PC-9 (cell line): Measurements from ENCODE around the gene ZNF764. TPM values are rescaled to one million over a fixed set of nuclear protein-coding genes. Genes with fewer than 3 reads are reported as not detected.
A peak's percentile ranks its signal among the peaks of the same experiment; 100 is the strongest.

Experiments used
- BruUV-seq: library from RNA; stranded (reverse); fragments of 400-500 nt; replicated peaks from 2 replicates; lab custom pipeline; 2021; lab: Mats Ljungman, UMichigan
- CTCF ChIA-PET: fragments of 300-600 bp; sonication (Branson Sonifier 250); formaldehyde crosslinking; loops from one replicate; lab custom pipeline; 2022; ENCODE audit warnings: antibody characterized with exemption; lab: Charles Lee
- POLR2A ChIA-PET: fragments of 300-600 bp; sonication (Branson Sonifier 250); formaldehyde crosslinking; loops from one replicate; lab custom pipeline; 2022; ENCODE audit warnings: antibody characterized with exemption; ENCODE audit not compliant: unreplicated experiment; lab: Charles Lee
- DNase-seq, 2 experiments: peaks; one replicate each; pipeline versions ENCODE4 v3.0.0 to v3.0.0-alpha.2; 2015 to 2022; ENCODE audit warnings: mixed read lengths in 1 of 2
- H2AFZ ChIP-seq: fragments of 200-600 bp; sonication (generic); 2 replicates; pipeline ENCODE4 v1.8.1; 2017; ENCODE audit warnings: antibody characterized with exemption
- H3F3A ChIP-seq: fragments of 200-600 bp; sonication (generic); 2 replicates; pipeline ENCODE4 v1.8.1; 2017; ENCODE audit warnings: antibody characterized with exemption, mild to moderate bottlenecking, low read depth; ENCODE audit not compliant: insufficient read depth
- H3K27ac ChIP-seq: fragments of 200-600 bp; sonication (generic); 2 replicates; pipeline ENCODE4 v1.6.1; 2016; ENCODE audit warnings: mixed run types
- H3K27me3 ChIP-seq: fragments of 200-600 bp; sonication (generic); 2 replicates; pipeline ENCODE4 v1.6.1; 2016; ENCODE audit warnings: low read depth, mixed run types; ENCODE audit not compliant: insufficient read depth
- H3K36me3 ChIP-seq: fragments of 200-600 bp; sonication (generic); 2 replicates; pipeline ENCODE4 v1.6.1; 2016; ENCODE audit warnings: low read depth, mixed run types
- H3K4me1 ChIP-seq: fragments of 200-600 bp; sonication (generic); replicated peaks from 2 replicates; pipeline ENCODE4 v1.6.1; 2016; ENCODE audit warnings: mixed run types; ENCODE audit not compliant: insufficient read depth
- H3K4me2 ChIP-seq: fragments of 200-600 bp; sonication (generic); 2 replicates; pipeline ENCODE4 v1.6.1; 2017; ENCODE audit warnings: mixed run types
- H3K4me3 ChIP-seq: fragments of 200-600 bp; sonication (generic); 2 replicates; pipeline ENCODE4 v1.6.1; 2016; ENCODE audit warnings: mixed run types
- H3K79me2 ChIP-seq: fragments of 200-600 bp; sonication (generic); 2 replicates; pipeline ENCODE4 v1.6.1; 2017; ENCODE audit warnings: low read depth, mixed run types
- H3K9me2 ChIP-seq: fragments of 200-600 bp; sonication (generic); 2 replicates; pipeline ENCODE4 v1.8.1; 2017; ENCODE audit warnings: mild to moderate bottlenecking; ENCODE audit not compliant: insufficient read depth
- H3K9me3 ChIP-seq: fragments of 200-600 bp; sonication (generic); 2 replicates; pipeline ENCODE4 v1.8.1; 2016; ENCODE audit warnings: low read depth; ENCODE audit not compliant: insufficient read depth
- H4K20me1 ChIP-seq: fragments of 200-600 bp; sonication (generic); 2 replicates; pipeline ENCODE4 v1.8.1; 2017; ENCODE audit not compliant: insufficient read depth
- CTCF ChIP-seq: fragments of 200-600 bp; sonication (generic); conservative IDR thresholded peaks from 2 replicates; pipeline ENCODE4 v1.6.1; 2017; ENCODE audit warnings: mixed run types, antibody characterized with exemption, mild to moderate bottlenecking, moderate library complexity
- EZH2 ChIP-seq: fragments of 200-600 bp; sonication (generic); IDR thresholded peaks from 2 replicates; pipeline ENCODE4 v1.8.0; 2017; ENCODE audit warnings: antibody characterized with exemption, low read depth
- intact Hi-C: fragments of 100-400 bp; cut with micrococcal nuclease; formaldehyde crosslinking; loops from one replicate; pipeline ENCODE4 v1.10.0; 2022; ENCODE audit not compliant: unreplicated experiment
- total RNA-seq: library from RNA; stranded (reverse); gene quantifications from 2 replicates; pipeline ENCODE4 v1.2.3, GENCODE V29; 2021

ZNF764 gene
- total RNA-seq, 1 experiment from 2014 or later: 12.3 TPM

GRCh38 chr16:30570636-30571444 lies 12.7 kb upstream of the ZNF764 start:
- Histone ChIP-seq H3K36me3 (no peaks in the 10 kb centered on the region), H3F3A (peaks cover 49% of the 10 kb centered on the region), H3K4me2 (peak overlapping the region; percentile 98), H3K79me2 (0 out of 2 replicates have a peak, but pooled peaks cover 4% of the 10 kb centered on the region), H3K4me1 (peaks cover 40% of the 10 kb centered on the region), H2AFZ (peak overlapping the region; percentile 81), H3K9me2 (no peaks in the 10 kb centered on the region), H3K27ac (peak overlapping the region; percentile 61), H3K27me3 (no peaks in the 10 kb centered on the region), H3K9me3 (no peaks in the 10 kb centered on the region), H3K4me3 (peak overlapping the region; percentile 89), H4K20me1 (no peaks in the 10 kb centered on the region)
- TF ChIP-seq EZH2 (no peak), CTCF (no peak)
- ChIA-PET POLR2A (interaction anchor here (0.6 to 1.3 kb wide), 2 partner anchors 11 to 13 kb away, joined by 3 to 4 read pairs; partner anchors contain the start of gene ZNF764), CTCF (no interaction called here)
- DNase-seq: no peak
- TSS peak; percentile 23 for BruUV-seq
- intact Hi-C loops: loop anchor here (1.0 kb wide), 1 partner anchor 14 kb away; the partner anchor contains the start of gene ZNF785

GRCh38 chr16:30569746-30570635 lies 11.8 kb upstream of the ZNF764 start:
- H3K36me3 ChIP-seq: no peaks in the 10 kb centered on the region
- intact Hi-C loops: no loop called here
- peak overlapping the region; percentile 98 for H3K4me2 ChIP-seq
- TF ChIP-seq CTCF: no peak
- TF ChIP-seq EZH2: no peak
- peaks cover 40% of the 10 kb centered on the region for H3K4me1 ChIP-seq
- H3K79me2 ChIP-seq: 0 out of 2 replicates have a peak, but pooled peaks cover 4% of the 10 kb centered on the region
- no peak for DNase-seq
- H4K20me1 ChIP-seq: no peaks in the 10 kb centered on the region
- no peak overlapping the region for H3K27ac ChIP-seq
- no peak overlapping the region for H2AFZ ChIP-seq
- no peaks in the 10 kb centered on the region for H3K27me3 ChIP-seq
- H3K9me2 ChIP-seq: no peaks in the 10 kb centered on the region
- CTCF ChIA-PET: no interaction called here
- no TSS peak for BruUV-seq
- no peaks in the 10 kb centered on the region for H3K9me3 ChIP-seq
- POLR2A ChIA-PET: interaction anchor here (1.3 kb wide), 1 partner anchor 12 kb away, joined by 4 read pairs; the partner anchor contains the start of gene ZNF764
- peaks cover 47% of the 10 kb centered on the region for H3F3A ChIP-seq
- no peak overlapping the region for H3K4me3 ChIP-seq

GRCh38 chr16:30569281-30569680 lies 11.1 kb upstream of the ZNF764 start:
- Histone ChIP-seq H3K4me3 (no peak overlapping the region), H3K4me2 (0 out of 2 replicates have a peak overlapping the region, but pooled peaks have one; percentile 50), H3F3A (peaks cover 40% of the 10 kb centered on the region), H3K9me3 (no peaks in the 10 kb centered on the region), H3K4me1 (peaks cover 40% of the 10 kb centered on the region), H3K36me3 (no peaks in the 10 kb centered on the region), H3K9me2 (no peaks in the 10 kb centered on the region), H2AFZ (no peak overlapping the region), H3K79me2 (0 out of 2 replicates have a peak, but pooled peaks cover 4% of the 10 kb centered on the region), H3K27ac (no peak overlapping the region), H3K27me3 (no peaks in the 10 kb centered on the region), H4K20me1 (no peaks in the 10 kb centered on the region)
- BruUV-seq: no TSS peak
- no peak for TF ChIP-seq EZH2
- TF ChIP-seq CTCF: no peak
- ChIA-PET POLR2A (no interaction called here), CTCF (no interaction called here)
- no peak for DNase-seq
- intact Hi-C loops: no loop called here
